MG63 (cell line): ENCODE data around the gene IL5RA. TPM values are rescaled to one million over a fixed set of nuclear protein-coding genes. Genes with fewer than 3 reads are reported as not detected.

ENCODE experiments used
- DNase-seq: peaks from one replicate; pipeline ENCODE4 v3.0.0-alpha.2; 2020
- H3K27me3 ChIP-seq: fragments of 250-450 bp; sonication (Bioruptor Pico); 2 replicates; pipeline ENCODE4 v1.5.1; 2020; ENCODE audit warnings: mild to moderate bottlenecking, moderate library complexity
- H3K36me3 ChIP-seq: fragments of 250-450 bp; sonication (Bioruptor Pico); 2 replicates; pipeline ENCODE4 v1.5.1; 2020; ENCODE audit warnings: mild to moderate bottlenecking, moderate library complexity
- H3K4me3 ChIP-seq: fragments of 250-450 bp; sonication (Bioruptor Pico); 2 replicates; pipeline ENCODE4 v1.5.1; 2020; ENCODE audit warnings: mild to moderate bottlenecking, moderate library complexity
- H3K9me3 ChIP-seq: fragments of 250-450 bp; sonication (Bioruptor Pico); 2 replicates; pipeline ENCODE4 v1.5.1; 2020; ENCODE audit warnings: mild to moderate bottlenecking, moderate library complexity
- total RNA-seq: library from RNA; depleted of rRNA; stranded (reverse); fragments of >200 nt; shearing (Covaris generic); gene quantifications from 2 replicates; pipeline ENCODE4 v1.2.3, GENCODE V29; 2014; ENCODE audit warnings: low replicate concordance

Gene IL5RA
- total RNA-seq, 1 experiment from 2014 or later, result not detected

GRCh38 chr3:3113042-3113709, 3.0 kb upstream of the IL5RA start:
- no peak overlapping the region for H3K4me3 ChIP-seq
- no peaks in the 10 kb centered on the region for H3K9me3 ChIP-seq
- H3K36me3 ChIP-seq, result no peaks in the 10 kb centered on the region
- DNase-seq, result no peak
- H3K27me3 ChIP-seq, result no peaks in the 10 kb centered on the region

- H3K4me3 ChIP-seq, result no peak overlapping the region
- H3K9me3 ChIP-seq, result no peaks in the 10 kb centered on the region
- no peak for DNase-seq
- H3K36me3 ChIP-seq, result no peaks in the 10 kb centered on the region
- no peaks in the 10 kb centered on the region for H3K27me3 ChIP-seq
Observed at GRCh38 chr3:3110749-3111361, 681 bp upstream of the IL5RA start.

- Histone ChIP-seq H3K4me3 (no peak overlapping the region), H3K9me3 (no peaks in the 10 kb centered on the region), H3K27me3 (no peaks in the 10 kb centered on the region), H3K36me3 (no peaks in the 10 kb centered on the region)
- no peak for DNase-seq
Observed at GRCh38 chr3:3109407-3110298, 521 bp downstream of the IL5RA start.

- no peak for DNase-seq
- Histone ChIP-seq H3K27me3 (no peaks in the 10 kb centered on the region), H3K36me3 (no peaks in the 10 kb centered on the region), H3K9me3 (no peaks in the 10 kb centered on the region), H3K4me3 (no peak overlapping the region)
Observed at GRCh38 chr3:3107858-3108257, 2.3 kb downstream of the IL5RA start.

GRCh38 chr3:3107181-3107580, 3.0 kb downstream of the IL5RA start:
- Histone ChIP-seq H3K36me3 (no peaks in the 10 kb centered on the region), H3K9me3 (no peaks in the 10 kb centered on the region), H3K27me3 (no peaks in the 10 kb centered on the region), H3K4me3 (no peak overlapping the region)
- no peak for DNase-seq

- H3K4me3 ChIP-seq, result no peak overlapping the region
- no peaks in the 10 kb centered on the region for H3K27me3 ChIP-seq
- H3K9me3 ChIP-seq, result no peaks in the 10 kb centered on the region
- DNase-seq, result no peak
- H3K36me3 ChIP-seq, result no peaks in the 10 kb centered on the region
Observed at GRCh38 chr3:3105815-3106214, 4.4 kb downstream of the IL5RA start.

GRCh38 chr3:3105246-3105645, 4.9 kb downstream of the IL5RA start:
- no peaks in the 10 kb centered on the region for H3K27me3 ChIP-seq
- no peak for DNase-seq
- no peak overlapping the region for H3K4me3 ChIP-seq
- no peaks in the 10 kb centered on the region for H3K36me3 ChIP-seq
- H3K9me3 ChIP-seq, result no peaks in the 10 kb centered on the region

GRCh38 chr3:3102751-3103150, 7.4 kb downstream of the IL5RA start:
- no peak overlapping the region for H3K4me3 ChIP-seq
- no peaks in the 10 kb centered on the region for H3K9me3 ChIP-seq
- H3K36me3 ChIP-seq, result no peaks in the 10 kb centered on the region
- no peak for DNase-seq
- H3K27me3 ChIP-seq, result no peaks in the 10 kb centered on the region

DNA sequence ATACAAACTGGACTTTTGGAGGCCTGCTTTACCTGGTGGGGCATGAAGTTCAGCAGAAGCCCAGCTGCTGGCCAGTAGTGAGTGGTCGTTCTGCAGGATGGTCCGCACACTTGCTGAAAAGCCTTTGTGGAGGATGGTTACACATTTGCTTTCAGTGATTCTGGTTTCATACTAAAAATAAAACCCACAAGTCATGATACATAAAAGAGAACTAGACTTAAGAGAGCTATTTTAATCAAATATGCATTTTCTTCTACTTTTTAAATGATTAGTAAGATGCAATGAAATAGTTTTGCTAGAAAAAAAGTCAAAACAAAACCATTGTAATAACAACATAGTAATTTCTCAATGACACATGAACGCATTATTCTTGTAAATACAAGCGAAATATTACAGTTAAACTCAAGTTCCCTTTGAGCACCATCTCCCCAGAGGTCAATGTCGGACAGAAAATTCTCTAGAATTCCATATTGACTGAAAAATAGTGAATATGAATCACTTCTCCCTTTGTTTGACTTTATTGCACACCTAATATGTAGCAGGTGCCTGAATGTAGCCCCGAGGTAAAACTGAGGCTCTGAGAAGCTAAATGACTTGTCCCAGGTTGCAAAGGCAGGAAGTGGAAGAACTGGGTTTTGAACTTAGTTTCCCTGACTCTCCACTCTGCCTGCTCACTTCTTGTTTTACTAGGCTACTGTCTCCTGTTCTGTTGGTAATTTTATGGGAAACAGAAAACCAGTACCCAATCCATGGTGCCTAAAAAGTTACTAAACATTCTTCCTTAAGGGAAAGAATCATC, 8.3 kb downstream of the IL5RA start:
- Histone ChIP-seq H3K9me3 (no peaks in the 10 kb centered on the region), H3K27me3 (no peaks in the 10 kb centered on the region), H3K36me3 (no peaks in the 10 kb centered on the region), H3K4me3 (no peak overlapping the region)
- no peak for DNase-seq

DNA sequence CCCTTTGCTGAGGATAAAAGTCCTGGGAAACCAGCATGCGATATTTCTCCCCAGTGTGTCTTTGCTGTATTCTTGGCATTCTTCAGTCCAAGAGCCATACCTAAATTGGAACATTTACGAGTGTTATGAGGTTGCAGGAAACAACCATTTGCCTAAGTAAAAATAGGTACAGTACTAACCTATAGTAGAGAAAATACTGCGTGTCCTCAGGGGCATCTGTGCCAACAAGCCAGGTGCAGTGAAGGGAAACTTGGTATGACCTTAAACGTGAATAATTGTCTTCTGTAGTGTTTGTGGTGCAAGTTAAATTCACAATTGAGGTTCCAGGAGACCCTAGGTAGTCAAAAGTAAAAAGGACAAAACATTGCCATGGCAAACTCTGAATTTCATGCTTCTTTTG, 12.2 kb downstream of the IL5RA start:
- no peaks in the 10 kb centered on the region for H3K36me3 ChIP-seq
- no peaks in the 10 kb centered on the region for H3K27me3 ChIP-seq
- no peak for DNase-seq
- H3K4me3 ChIP-seq, result no peak overlapping the region
- H3K9me3 ChIP-seq, result no peaks in the 10 kb centered on the region

DNA sequence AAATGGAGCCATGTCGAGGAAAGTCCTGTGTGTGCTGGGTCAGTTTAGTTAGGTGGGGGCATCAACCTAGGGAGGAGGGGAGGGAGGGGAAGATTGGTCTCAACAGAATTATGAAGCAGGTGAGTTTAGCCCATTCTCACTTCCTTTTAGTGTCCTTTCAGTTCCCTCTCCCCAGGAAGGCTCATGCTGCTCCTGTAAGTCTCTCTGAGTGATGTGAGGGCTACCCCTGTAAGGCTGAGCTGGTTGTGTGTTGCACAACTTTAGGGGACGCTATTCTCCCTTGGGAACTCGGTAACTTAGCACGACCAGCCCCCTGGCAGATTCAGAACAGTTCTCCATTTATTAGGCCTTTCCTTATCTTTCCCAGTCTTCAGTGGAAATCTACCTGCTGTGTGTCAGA, 21.2 kb downstream of the IL5RA start:
- no peaks in the 10 kb centered on the region for H3K9me3 ChIP-seq
- DNase-seq, result no peak
- H3K36me3 ChIP-seq, result no peaks in the 10 kb centered on the region
- H3K4me3 ChIP-seq, result no peak overlapping the region
- no peaks in the 10 kb centered on the region for H3K27me3 ChIP-seq

- H3K4me3 ChIP-seq, result no peak overlapping the region
- DNase-seq, result no peak
- H3K9me3 ChIP-seq, result no peaks in the 10 kb centered on the region
- H3K36me3 ChIP-seq, result no peaks in the 10 kb centered on the region
- no peaks in the 10 kb centered on the region for H3K27me3 ChIP-seq
Observed at GRCh38 chr3:3087716-3088465, 22.3 kb downstream of the IL5RA start.

- DNase-seq, result no peak
- Histone ChIP-seq H3K9me3 (no peaks in the 10 kb centered on the region), H3K36me3 (no peaks in the 10 kb centered on the region), H3K4me3 (no peak overlapping the region), H3K27me3 (no peaks in the 10 kb centered on the region)
Observed at GRCh38 chr3:3087279-3087678, 22.9 kb downstream of the IL5RA start.

- H3K9me3 ChIP-seq, result no peaks in the 10 kb centered on the region
- DNase-seq, result no peak
- no peaks in the 10 kb centered on the region for H3K27me3 ChIP-seq
- H3K4me3 ChIP-seq, result no peak overlapping the region
- H3K36me3 ChIP-seq, result no peaks in the 10 kb centered on the region
Observed at GRCh38 chr3:3086239-3086638, 23.9 kb downstream of the IL5RA start.

DNA sequence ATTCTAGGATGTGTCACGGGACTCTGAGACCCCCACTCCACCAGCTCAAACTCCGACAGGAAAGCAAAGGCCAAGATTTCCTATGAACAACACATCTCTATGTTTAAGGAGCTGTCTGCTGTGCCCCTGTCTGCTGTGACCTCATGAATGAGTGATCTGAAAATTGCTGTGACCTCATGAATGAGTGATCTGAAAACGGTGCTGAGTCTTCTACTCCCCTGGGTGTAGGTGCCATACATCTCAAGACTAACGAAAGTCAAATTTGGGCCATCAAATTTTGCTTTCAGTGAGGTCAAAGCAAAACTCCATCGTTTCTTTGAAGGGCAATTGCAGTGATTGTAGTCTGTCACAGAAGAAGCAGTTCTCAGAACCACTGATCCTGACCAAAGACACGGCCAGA, 24.4 kb downstream of the IL5RA start:
- H3K27me3 ChIP-seq, result no peaks in the 10 kb centered on the region
- H3K36me3 ChIP-seq, result no peaks in the 10 kb centered on the region
- no peaks in the 10 kb centered on the region for H3K9me3 ChIP-seq
- DNase-seq, result no peak
- H3K4me3 ChIP-seq, result no peak overlapping the region

- no peak overlapping the region for H3K4me3 ChIP-seq
- DNase-seq, result no peak
- H3K27me3 ChIP-seq, result no peaks in the 10 kb centered on the region
- H3K9me3 ChIP-seq, result no peaks in the 10 kb centered on the region
- no peaks in the 10 kb centered on the region for H3K36me3 ChIP-seq
Observed at GRCh38 chr3:3084890-3085289, 25.3 kb downstream of the IL5RA start.
